Loucy (cell line): ENCODE results near the gene BMP6.

ENCODE experiments used
- H2AFZ ChIP-seq: fragments of 200-600 bp; sonication (generic); 2 replicates; pipeline ENCODE4 v1.6.0; 2016; ENCODE audit warnings: antibody characterized with exemption, mild to moderate bottlenecking, low read length, moderate library complexity
- H3F3A ChIP-seq: fragments of 200-600 bp; 2 replicates; pipeline ENCODE4 v1.6.0; 2016; ENCODE audit warnings: antibody characterized with exemption, low read depth, mild to moderate bottlenecking
- H3K27me3 ChIP-seq: fragments of 200-600 bp; sonication (generic); 2 replicates; pipeline ENCODE4 v1.6.1; 2014; ENCODE audit warnings: low read length, mild to moderate bottlenecking; ENCODE audit not compliant: insufficient read depth, poor library complexity, severe bottlenecking
- H3K36me3 ChIP-seq: fragments of 200-600 bp; sonication (generic); 2 replicates; pipeline ENCODE4 v1.6.1; 2016; ENCODE audit warnings: low read length; ENCODE audit not compliant: insufficient read depth
- H3K4me1 ChIP-seq: fragments of 200-600 bp; sonication (generic); 2 replicates; pipeline ENCODE4 v1.5.1; 2014; ENCODE audit warnings: low read length, mild to moderate bottlenecking; ENCODE audit not compliant: insufficient read depth, poor library complexity, severe bottlenecking
- H3K4me2 ChIP-seq: fragments of 200-600 bp; sonication (generic); 2 replicates; pipeline ENCODE4 v1.6.0; 2014; ENCODE audit warnings: antibody characterized with exemption, low read length, low read depth, mild to moderate bottlenecking; ENCODE audit not compliant: poor library complexity, severe bottlenecking
- H3K4me3 ChIP-seq: fragments of 200-600 bp; sonication (generic); 2 replicates; pipeline ENCODE4 v1.5.1; 2014; ENCODE audit warnings: low read length, mild to moderate bottlenecking, mixed read lengths; ENCODE audit not compliant: poor library complexity, severe bottlenecking
- H3K79me2 ChIP-seq: fragments of 200-600 bp; sonication (generic); 2 replicates; pipeline ENCODE4 v1.6.1; 2014; ENCODE audit warnings: low read length; ENCODE audit not compliant: insufficient read depth
- H3K9ac ChIP-seq: fragments of 200-600 bp; sonication (generic); 2 replicates; pipeline ENCODE4 v1.6.0; 2014; ENCODE audit warnings: mild to moderate bottlenecking, low read depth, low read length, moderate library complexity; ENCODE audit not compliant: poor library complexity, severe bottlenecking
- H3K9me2 ChIP-seq: fragments of 200-600 bp; sonication (generic); replicated peaks from 2 replicates; pipeline ENCODE4 v1.6.1; 2016; ENCODE audit warnings: low read depth, low read length, mixed read lengths
- H3K9me3 ChIP-seq: fragments of 200-600 bp; sonication (generic); 2 replicates; pipeline ENCODE4 v1.6.1; 2014; ENCODE audit warnings: mild to moderate bottlenecking, antibody characterized with exemption, low read length, low read depth; ENCODE audit not compliant: insufficient read depth
- H4K20me1 ChIP-seq: fragments of 200-600 bp; sonication (generic); 2 replicates; pipeline ENCODE4 v1.6.0; 2014; ENCODE audit warnings: antibody characterized with exemption, low read length, mild to moderate bottlenecking; ENCODE audit not compliant: insufficient read depth, poor library complexity, severe bottlenecking
- CTCF ChIP-seq: fragments of 200-600 bp; sonication (generic); conservative IDR thresholded peaks from 2 replicates; pipeline ENCODE4 v1.5.1; 2014; ENCODE audit warnings: mild to moderate bottlenecking, antibody characterized with exemption, low read length
- EZH2phosphoT487 ChIP-seq: fragments of 200-600 bp; IDR thresholded peaks from 2 replicates; pipeline ENCODE4 v1.6.1; 2018; ENCODE audit warnings: antibody characterized with exemption, mild to moderate bottlenecking, moderate library complexity, borderline replicate concordance

The BMP6 gene

GRCh38 chr6:7787731-7788130 lies 61.8 kb downstream of the BMP6 start:
- H3K79me2 ChIP-seq: no peaks in the 10 kb centered on the region
- no peaks in the 10 kb centered on the region for H4K20me1 ChIP-seq
- H3K9me3 ChIP-seq: no peaks in the 10 kb centered on the region
- TF ChIP-seq EZH2phosphoT487: no peak
- no peak for TF ChIP-seq CTCF
- H3F3A ChIP-seq: no peaks in the 10 kb centered on the region
- H2AFZ ChIP-seq: no peak overlapping the region
- H3K27me3 ChIP-seq: no peaks in the 10 kb centered on the region
- H3K4me2 ChIP-seq: no peak overlapping the region
- no peaks in the 10 kb centered on the region for H3K9me2 ChIP-seq
- no peak overlapping the region for H3K9ac ChIP-seq
- H3K4me1 ChIP-seq: no peaks in the 10 kb centered on the region
- H3K4me3 ChIP-seq: no peak overlapping the region
- H3K36me3 ChIP-seq: no peaks in the 10 kb centered on the region

GRCh38 chr6:7794509-7794908 lies 68.6 kb downstream of the BMP6 start:
- TF ChIP-seq EZH2phosphoT487 (no peak), CTCF (no peak)
- Histone ChIP-seq H3K36me3 (no peaks in the 10 kb centered on the region), H3K9me2 (no peaks in the 10 kb centered on the region), H3K27me3 (no peaks in the 10 kb centered on the region), H3K9ac (no peak overlapping the region), H2AFZ (no peak overlapping the region), H4K20me1 (no peaks in the 10 kb centered on the region), H3K4me1 (no peaks in the 10 kb centered on the region), H3K4me3 (no peak overlapping the region), H3K4me2 (no peak overlapping the region), H3F3A (no peaks in the 10 kb centered on the region), H3K79me2 (no peaks in the 10 kb centered on the region), H3K9me3 (no peaks in the 10 kb centered on the region)

- H3K9ac ChIP-seq: no peak overlapping the region
- no peaks in the 10 kb centered on the region for H3F3A ChIP-seq
- no peaks in the 10 kb centered on the region for H3K9me2 ChIP-seq
- no peaks in the 10 kb centered on the region for H4K20me1 ChIP-seq
- H3K36me3 ChIP-seq: no peaks in the 10 kb centered on the region
- no peaks in the 10 kb centered on the region for H3K27me3 ChIP-seq
- TF ChIP-seq EZH2phosphoT487: no peak
- no peak for TF ChIP-seq CTCF
- no peak overlapping the region for H3K4me2 ChIP-seq
- no peaks in the 10 kb centered on the region for H3K79me2 ChIP-seq
- no peaks in the 10 kb centered on the region for H3K9me3 ChIP-seq
- no peak overlapping the region for H3K4me3 ChIP-seq
- H3K4me1 ChIP-seq: no peaks in the 10 kb centered on the region
- H2AFZ ChIP-seq: no peak overlapping the region
Observed at GRCh38 chr6:7797386-7797785, 71.5 kb downstream of the BMP6 start.
